OCI-LY7 (cell line): ENCODE data around the gene RPRD2. TPM values are rescaled to one million over a fixed set of nuclear protein-coding genes. Genes with fewer than 3 reads are reported as not detected.

Experiments
- BruUV-seq: library from RNA; stranded (reverse); fragments of 400-500 nt; replicated peaks from 2 replicates; lab custom pipeline; 2021; lab: Mats Ljungman, UMichigan
- CTCF ChIA-PET: fragments of 300-600 bp; sonication (Branson Sonifier 250); formaldehyde crosslinking; loops from one replicate; lab custom pipeline; 2022; ENCODE audit warnings: antibody characterized with exemption; ENCODE audit not compliant: unreplicated experiment; lab: Charles Lee
- POLR2A ChIA-PET: fragments of 300-600 bp; sonication (Branson Sonifier 250); formaldehyde crosslinking; loops from one replicate; lab custom pipeline; 2022; ENCODE audit warnings: antibody characterized with exemption; lab: Charles Lee
- DNase-seq: peaks from one replicate; pipeline ENCODE4 v3.0.0-alpha.2; 2015; ENCODE audit warnings: low spot score
- H2AFZ ChIP-seq: fragments of 200-600 bp; sonication (generic), shearing (Covaris generic); 2 replicates; pipeline ENCODE4 v1.6.1; 2014; ENCODE audit warnings: mild to moderate bottlenecking, antibody characterized with exemption, low read length, moderate library complexity
- H3K27ac ChIP-seq: fragments of 200-600 bp; sonication (generic); 2 replicates; pipeline ENCODE4 v1.5.1; 2014; ENCODE audit warnings: mixed run types, low read depth, mild to moderate bottlenecking, moderate library complexity, low read length, inconsistent platforms; ENCODE audit not compliant: poor library complexity, severe bottlenecking
- H3K36me3 ChIP-seq: fragments of 200-600 bp; sonication (generic); 2 replicates; pipeline ENCODE4 v1.6.1; 2014; ENCODE audit warnings: mild to moderate bottlenecking, antibody characterized with exemption, low read length, moderate library complexity, mixed read lengths; ENCODE audit not compliant: insufficient read depth
- H3K4me1 ChIP-seq: fragments of 200-600 bp; sonication (generic); 2 replicates; pipeline ENCODE4 v1.5.1; 2014; ENCODE audit warnings: mild to moderate bottlenecking, low read length; ENCODE audit not compliant: insufficient read depth, poor library complexity, severe bottlenecking
- H3K4me2 ChIP-seq: fragments of 200-600 bp; sonication (generic); 2 replicates; pipeline ENCODE4 v1.6.1; 2014; ENCODE audit warnings: mild to moderate bottlenecking, low read length
- H3K4me3 ChIP-seq: fragments of 200-600 bp; sonication (generic); 2 replicates; pipeline ENCODE4 v1.5.1; 2014; ENCODE audit warnings: mild to moderate bottlenecking, low read depth, low read length; ENCODE audit not compliant: poor library complexity, severe bottlenecking
- H3K79me2 ChIP-seq: fragments of 200-600 bp; sonication (generic); 2 replicates; pipeline ENCODE4 v1.6.1; 2016; ENCODE audit warnings: low read depth, mild to moderate bottlenecking, low read length, moderate library complexity, mixed read lengths; ENCODE audit not compliant: insufficient read depth
- H3K9me2 ChIP-seq: fragments of 200-600 bp; sonication (generic); 2 replicates; pipeline ENCODE4 v1.6.1; 2016; ENCODE audit warnings: mild to moderate bottlenecking, low read length, mixed read lengths; ENCODE audit not compliant: insufficient read depth
- H3K9me3 ChIP-seq: fragments of 200-600 bp; sonication (generic); 2 replicates; pipeline ENCODE4 v1.6.1; 2014; ENCODE audit warnings: mild to moderate bottlenecking, mixed run types, low read length, mixed read lengths
- H4K20me1 ChIP-seq: fragments of 200-600 bp; sonication (generic); 2 replicates; pipeline ENCODE4 v1.6.1; 2014; ENCODE audit warnings: mild to moderate bottlenecking, antibody characterized with exemption, low read length, moderate library complexity, mixed read lengths; ENCODE audit not compliant: insufficient read depth
- EZH2phosphoT487 ChIP-seq: fragments of 200-600 bp; sonication (generic); IDR thresholded peaks from 2 replicates; pipeline ENCODE4 v1.6.1; 2018; ENCODE audit warnings: low read depth, borderline replicate concordance, mild to moderate bottlenecking, mixed run types, antibody characterized with exemption, low read length, moderate library complexity, mixed read lengths
- intact Hi-C: fragments of 100-400 bp; cut with micrococcal nuclease; formaldehyde crosslinking; loops from one replicate; pipeline ENCODE4 v1.10.0; 2022; ENCODE audit not compliant: unreplicated experiment
- total RNA-seq, 2 experiments: library from RNA; depleted of rRNA in 1 of 2; stranded (reverse); fragments of >200 nt in 1 of 2; shearing (Covaris generic) in 1 of 2; gene quantifications; 2 replicates each; pipeline ENCODE4 v1.2.3, GENCODE V29; 2014 to 2022
- TF ChIP-seq, protein P1 (sequence below): fragments of 200-600 bp; sonication (generic); conservative IDR thresholded peaks from 2 replicates; pipeline ENCODE4 v1.5.1; 2014; ENCODE audit warnings: mild to moderate bottlenecking, antibody characterized with exemption, low read length, moderate library complexity, mixed read lengths

The RPRD2 gene
- total RNA-seq, 2 experiments from 2014 or later = 17.0 to 39.7 TPM

DNA sequence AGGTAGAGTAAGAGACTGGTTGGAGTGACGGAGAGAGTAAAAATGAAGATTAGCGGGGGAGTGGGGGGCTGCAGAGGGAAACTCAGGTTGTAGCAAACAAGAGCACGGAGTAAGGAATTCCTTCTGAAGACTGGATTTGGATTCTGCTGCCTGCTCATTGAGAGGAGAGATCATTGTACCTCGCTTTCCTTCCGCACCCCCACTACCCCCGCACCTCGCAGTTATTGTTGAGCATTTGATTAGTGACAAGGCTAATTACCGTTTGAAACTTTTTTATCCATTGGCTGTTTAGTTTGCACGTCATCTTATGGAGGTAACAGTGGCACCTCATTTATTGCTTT is 42.2 kb upstream of the RPRD2 start:
- intact Hi-C loops = no loop called here
- TSS peak; percentile 84 for BruUV-seq

DNA sequence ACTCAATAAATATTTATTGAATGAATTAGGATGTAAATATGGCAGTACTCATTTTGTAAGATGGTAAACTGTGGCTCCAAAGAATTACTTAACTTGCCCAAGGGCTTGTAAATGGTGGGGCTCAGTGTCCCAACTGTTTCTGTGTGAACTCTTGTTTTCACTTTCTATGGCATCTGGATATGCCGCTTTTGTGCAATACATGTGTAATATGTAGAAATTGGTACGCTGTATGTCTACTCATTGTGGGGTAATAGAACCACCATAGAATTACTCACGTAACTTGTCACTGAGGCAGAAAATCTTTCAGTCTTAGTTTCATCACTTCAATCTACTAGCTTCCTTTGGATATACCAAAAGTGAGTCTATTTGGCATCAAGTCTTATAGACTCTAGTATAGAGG is 41.6 kb upstream of the RPRD2 start:
- CTCF ChIA-PET = no interaction called here
- POLR2A ChIA-PET = interaction anchor here (1.4 kb wide), 1 partner anchor 41 kb away, joined by 3 read pairs; the partner anchor contains the start of gene RPRD2
- no TSS peak for BruUV-seq
- H3K4me2 ChIP-seq = peak overlapping the region; percentile 94
- H3K9me3 ChIP-seq = no peaks in the 10 kb centered on the region
- H4K20me1 ChIP-seq = no peaks in the 10 kb centered on the region; the same call in 1 of the 2 replicates
- peaks cover 30% of the 10 kb centered on the region for H3K79me2 ChIP-seq
- peaks cover 34% of the 10 kb centered on the region for H3K36me3 ChIP-seq
- H3K4me3 ChIP-seq = peak overlapping the region; percentile 90
- intact Hi-C loops = no loop called here
- TF ChIP-seq, protein P1, sequence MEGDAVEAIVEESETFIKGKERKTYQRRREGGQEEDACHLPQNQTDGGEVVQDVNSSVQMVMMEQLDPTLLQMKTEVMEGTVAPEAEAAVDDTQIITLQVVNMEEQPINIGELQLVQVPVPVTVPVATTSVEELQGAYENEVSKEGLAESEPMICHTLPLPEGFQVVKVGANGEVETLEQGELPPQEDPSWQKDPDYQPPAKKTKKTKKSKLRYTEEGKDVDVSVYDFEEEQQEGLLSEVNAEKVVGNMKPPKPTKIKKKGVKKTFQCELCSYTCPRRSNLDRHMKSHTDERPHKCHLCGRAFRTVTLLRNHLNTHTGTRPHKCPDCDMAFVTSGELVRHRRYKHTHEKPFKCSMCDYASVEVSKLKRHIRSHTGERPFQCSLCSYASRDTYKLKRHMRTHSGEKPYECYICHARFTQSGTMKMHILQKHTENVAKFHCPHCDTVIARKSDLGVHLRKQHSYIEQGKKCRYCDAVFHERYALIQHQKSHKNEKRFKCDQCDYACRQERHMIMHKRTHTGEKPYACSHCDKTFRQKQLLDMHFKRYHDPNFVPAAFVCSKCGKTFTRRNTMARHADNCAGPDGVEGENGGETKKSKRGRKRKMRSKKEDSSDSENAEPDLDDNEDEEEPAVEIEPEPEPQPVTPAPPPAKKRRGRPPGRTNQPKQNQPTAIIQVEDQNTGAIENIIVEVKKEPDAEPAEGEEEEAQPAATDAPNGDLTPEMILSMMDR = no peak
- no peak for TF ChIP-seq EZH2phosphoT487
- H2AFZ ChIP-seq = no peak overlapping the region
- DNase-seq = no peak
- no peaks in the 10 kb centered on the region for H3K9me2 ChIP-seq
- H3K4me1 ChIP-seq = peaks cover 14% of the 10 kb centered on the region
- no peak overlapping the region for H3K27ac ChIP-seq

More for the DNA sequence above, 42.2 kb upstream of the RPRD2 start:
- no peaks in the 10 kb centered on the region; the same call in 1 of the 2 replicates for H4K20me1 ChIP-seq
- H3K4me1 ChIP-seq = peaks cover 14% of the 10 kb centered on the region
- H3K9me3 ChIP-seq = no peaks in the 10 kb centered on the region
- peak overlapping the region; percentile 56 for H3K27ac ChIP-seq
- H2AFZ ChIP-seq = peak overlapping the region; percentile 77; the same call in 1 of the 2 replicates
- H3K9me2 ChIP-seq = no peaks in the 10 kb centered on the region
- peaks cover 30% of the 10 kb centered on the region for H3K79me2 ChIP-seq
- TF ChIP-seq EZH2phosphoT487 = no peak
- TF ChIP-seq, protein P1 = no peak
- ChIA-PET POLR2A (no interaction called here), CTCF (interaction anchor here (0.6 kb wide), 1 partner anchor 10 kb away, joined by 3 read pairs; no protein-coding TSS in a partner anchor)
- DNase-seq = peak; percentile 6
- H3K4me2 ChIP-seq = peak overlapping the region; percentile 94
- H3K4me3 ChIP-seq = peak overlapping the region; percentile 90
- H3K36me3 ChIP-seq = peaks cover 29% of the 10 kb centered on the region

DNA sequence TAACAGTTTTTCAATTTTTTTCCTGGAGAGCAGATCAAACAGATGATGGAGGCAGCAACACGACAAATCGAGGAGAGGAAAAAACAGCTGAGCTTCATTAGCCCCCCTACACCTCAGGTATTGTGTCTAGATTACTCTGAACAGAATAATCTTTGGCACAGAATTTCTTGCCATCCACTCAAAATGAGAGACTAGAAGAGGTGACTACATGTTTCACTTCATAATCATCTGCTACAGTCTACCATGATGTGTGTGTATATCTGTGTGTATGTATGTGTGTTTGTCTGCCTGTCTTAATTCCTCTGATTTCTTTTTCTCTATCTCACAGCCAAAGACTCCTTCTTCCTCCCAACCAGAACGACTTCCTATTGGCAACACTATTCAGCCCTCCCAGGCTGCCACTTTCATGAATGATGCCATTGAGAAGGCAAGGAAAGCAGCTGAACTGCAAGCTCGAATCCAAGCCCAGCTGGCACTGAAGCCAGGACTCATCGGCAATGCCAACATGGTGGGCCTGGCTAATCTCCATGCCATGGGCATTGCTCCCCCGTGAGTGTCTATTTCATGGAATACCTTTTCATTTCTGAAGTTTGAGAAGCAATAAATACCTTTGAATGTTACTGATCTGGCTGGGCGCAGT is 31.2 kb upstream of the RPRD2 start:
- no peak overlapping the region for H2AFZ ChIP-seq
- H3K9me2 ChIP-seq = no peaks in the 10 kb centered on the region
- peaks cover 91% of the 10 kb centered on the region for H3K36me3 ChIP-seq
- TF ChIP-seq EZH2phosphoT487 = no peak
- TF ChIP-seq, protein P1 = no peak
- H3K4me3 ChIP-seq = no peak overlapping the region
- no peak for DNase-seq
- POLR2A ChIA-PET = no interaction called here
- H3K4me2 ChIP-seq = no peak overlapping the region
- H4K20me1 ChIP-seq = no peaks in the 10 kb centered on the region
- CTCF ChIA-PET = no interaction called here
- no peaks in the 10 kb centered on the region for H3K79me2 ChIP-seq
- no peaks in the 10 kb centered on the region for H3K9me3 ChIP-seq
- intact Hi-C loops = no loop called here
- no peak overlapping the region for H3K27ac ChIP-seq
- no peaks in the 10 kb centered on the region for H3K4me1 ChIP-seq
- BruUV-seq = no TSS peak
